ENCODE measurements around the gene MTMR12.

- TF ChIP-seq POLR2A (IDR thresholded peaks at IDR 0.05) (no peak), CTCF (IDR thresholded peaks at IDR 0.05 in 8 of 11, conservative IDR thresholded peaks at IDR 0.05 in 3 of 11) (no peak)
Observed at GRCh38 chr5:32223972-32224609, 88.6 kb downstream of the MTMR12 start.
